SK-N-DZ (cell line): ENCODE data around the gene TBC1D22A.

Experiments
- DNase-seq: peaks from one replicate; pipeline ENCODE4 v3.0.0-alpha.2; 2015; ENCODE audit warnings: low spot score

TBC1D22A gene

GRCh38 chr22:47209547-47210023, 447.1 kb downstream of the TBC1D22A start:
- no peak for DNase-seq

- no peak for DNase-seq
These were observed 447.7 kb downstream of the TBC1D22A start for GRCh38 chr22:47210112-47210657.

- DNase-seq: no peak
These were observed 448.2 kb downstream of the TBC1D22A start for GRCh38 chr22:47210686-47211085.

- DNase-seq: no peak
These were observed 451.3 kb downstream of the TBC1D22A start for GRCh38 chr22:47213571-47214230.

- DNase-seq: no peak
These were observed 453.4 kb downstream of the TBC1D22A start for GRCh38 chr22:47215851-47216250.

GRCh38 chr22:47218671-47219070, 456.2 kb downstream of the TBC1D22A start:
- DNase-seq: no peak

GRCh38 chr22:47219789-47220188, 457.3 kb downstream of the TBC1D22A start:
- no peak for DNase-seq

- DNase-seq: no peak
These were observed 458.3 kb downstream of the TBC1D22A start for GRCh38 chr22:47220752-47221151.

GRCh38 chr22:47221840-47222615, 459.6 kb downstream of the TBC1D22A start:
- no peak for DNase-seq
